Spleen (tissue), 11 donors: ENCODE measurements around the gene RNU6-8. TPM values are rescaled to one million over a fixed set of nuclear protein-coding genes. Genes with fewer than 3 reads are reported as not detected.

Source experiments
- DNase-seq: peaks from one replicate; pipeline ENCODE4 v3.0.0-alpha.2; 2020
- H3K27ac ChIP-seq, 8 donors: fragments of 200-600 bp; sonication (generic) in 7 of 8; 1 replicate in 4 of 8; 2 replicates in 4 of 8; pipeline versions ENCODE4 v1.5.0 to v1.8.0; 2016 to 2021; ENCODE audit warnings: inconsistent platforms in 4 of 8, mild to moderate bottlenecking in 4 of 8, moderate library complexity in 1 of 8
- H3K27me3 ChIP-seq, 7 donors: fragments of 200-600 bp; sonication (generic) in 6 of 7; replicated peaks in 1 of 7; 1 replicate in 4 of 7; 2 replicates in 3 of 7; pipeline versions ENCODE4 v1.5.0 to v1.8.0; 2016 to 2021; ENCODE audit warnings: inconsistent platforms in 3 of 7, mild to moderate bottlenecking in 1 of 7
- H3K36me3 ChIP-seq, 6 donors: fragments of 200-600 bp; sonication (generic) in 5 of 6; 1 replicate in 4 of 6; 2 replicates in 2 of 6; pipeline versions ENCODE4 v1.5.0 to v1.8.0; 2016 to 2021; ENCODE audit warnings: inconsistent platforms in 2 of 6
- H3K4me1 ChIP-seq, 6 donors: fragments of 200-600 bp; sonication (generic) in 5 of 6; 1 replicate in 3 of 6; 2 replicates in 3 of 6; pipeline versions ENCODE4 v1.5.0 to v1.8.0; 2016 to 2021; ENCODE audit warnings: inconsistent platforms in 3 of 6
- H3K4me3 ChIP-seq, 8 donors: fragments of 200-600 bp; sonication (generic) in 7 of 8; 1 replicate in 4 of 8; 2 replicates in 4 of 8; pipeline versions ENCODE4 v1.5.0 to v1.8.0; 2016 to 2021; ENCODE audit warnings: inconsistent platforms in 4 of 8, mild to moderate bottlenecking in 4 of 8, moderate library complexity in 2 of 8
- H3K9me3 ChIP-seq, 8 donors: fragments of 200-600 bp; sonication (generic) in 7 of 8; 1 replicate in 4 of 8; 2 replicates in 4 of 8; pipeline versions ENCODE4 v1.5.0 to v1.8.0; 2016 to 2021; ENCODE audit warnings: inconsistent platforms in 4 of 8
- CTCF ChIP-seq, 11 experiments: fragments of 200-600 bp in 7 of 11; fragments of 450-650 bp in 4 of 11; sonication (generic) in 4 of 11; IDR thresholded peaks in 8 of 11; conservative IDR thresholded peaks in 3 of 11; 1 replicate in 7 of 11; 2 replicates in 4 of 11; pipeline versions ENCODE4 v1.4.0 to v1.8.0; 2016 to 2021; ENCODE audit warnings: antibody characterized with exemption in 11 of 11, inconsistent platforms in 4 of 11, mild to moderate bottlenecking in 1 of 11
- POLR2A ChIP-seq, 3 donors: fragments of 450-650 bp; IDR thresholded peaks; one replicate each; pipeline ENCODE4 v1.5.1; 2017; ENCODE audit warnings: antibody characterized with exemption in 3 of 3, mild to moderate bottlenecking in 1 of 3
- POLR2AphosphoS5 ChIP-seq, 3 donors: sonication (generic); formaldehyde crosslinking; IDR thresholded peaks; one replicate each; pipeline ENCODE4 v1.5.1; 2017; ENCODE audit warnings: antibody characterized with exemption in 3 of 3
- WGBS, 5 donors: extraction: QIAGEN DNeasy Blood & Tissue Kit in 3 of 5; methylation state at CpG; one replicate each; pipeline versions ENCODE4 v1.1.5 to v1.1.7; 2013 to 2018; 5-methylcytosine and 5-hydroxymethylcytosine counted together
- intact Hi-C: fragments of 100-400 bp; cut with DNase I; formaldehyde crosslinking; loops from one replicate; pipeline ENCODE4 v1.15.0; 2023; ENCODE audit warnings: low total_unique reads
- polyA plus RNA-seq, 3 donors: library from polyadenylated mRNA; stranded (reverse); fragments of 200-250 nt; gene quantifications; one replicate each; pipeline ENCODE4 v1.2.1, GENCODE V29; 2013
- total RNA-seq, 7 donors: library from RNA; depleted of rRNA in 3 of 7; stranded (reverse); fragments of >200 nt in 3 of 7; fragmentation: NEBNext Ultra II Directional in 4 of 7; extraction: Animal tissue kit (Norgen Biotek cat#: 25700) in 4 of 7; gene quantifications; one replicate each; pipeline versions ENCODE4 v1.1.0 to v1.2.1, GENCODE V29; 2016 to 2021
- donor health status: healthy with polysubstance abuse.
- donor health status: DM: no; HTN: no; CAD: no; lungs with moderate emphysema.
- donor health status: DM: no; HTN: no; CAD: no.
- donor health status: Bipolar disorder and iron deficiency.
- donor health status: healthy.
- donor health status: DM: no; HTN: no; CAD: no.
- donor health status: DM: yes; HTN: yes; CAD: no.

The RNU6-8 gene
- total and polyA plus RNA-seq, 10 donors: not detected

GRCh38 chr14:32185097-32185496 lies 18.0 kb downstream of the RNU6-8 start:
- Histone ChIP-seq H3K4me3 (no peak overlapping the region), H3K4me1 (peaks cover 0 to 22% (median 8%) of the 10 kb centered on the region in 6 donors), H3K27me3 (no peaks in the 10 kb centered on the region), H3K36me3 (no peaks in the 10 kb centered on the region), H3K27ac (no peak overlapping the region), H3K9me3 (peaks cover 0 to 17% (median 10%) of the 10 kb centered on the region in 8 donors)
- no peak for DNase-seq
- 94 to 100% (median 97%) methylated on average over 1 of the region's 1 CpG for WGBS, 5 donors
- TF ChIP-seq POLR2A (IDR thresholded peaks at IDR 0.05): no peak
- TF ChIP-seq CTCF (IDR thresholded peaks at IDR 0.05 in 8 of 11, conservative IDR thresholded peaks at IDR 0.05 in 3 of 11): no peak
- no peak for TF ChIP-seq POLR2AphosphoS5 (IDR thresholded peaks at IDR 0.05)
- intact Hi-C loops: no loop called here

- intact Hi-C loops: no loop called here
- Histone ChIP-seq H3K4me3 (no peak overlapping the region), H3K9me3 (peaks cover 0 to 20% (median 14%) of the 10 kb centered on the region in 8 donors), H3K36me3 (no peaks in the 10 kb centered on the region), H3K27ac (no peak overlapping the region), H3K4me1 (peaks cover 0 to 15% (median 8%) of the 10 kb centered on the region in 6 donors), H3K27me3 (no peaks in the 10 kb centered on the region)
- no peak for TF ChIP-seq POLR2A (IDR thresholded peaks at IDR 0.05)
- TF ChIP-seq POLR2AphosphoS5 (IDR thresholded peaks at IDR 0.05): no peak
- TF ChIP-seq CTCF (IDR thresholded peaks at IDR 0.05 in 8 of 11, conservative IDR thresholded peaks at IDR 0.05 in 3 of 11): no peak
- no peak for DNase-seq
- WGBS, 5 donors: 79 to 94% (median 85%) methylated on average over 2 of the region's 2 CpGs
Observed at GRCh38 chr14:32183151-32184058, 19.7 kb downstream of the RNU6-8 start.

GRCh38 chr14:32171469-32171868 lies 31.6 kb downstream of the RNU6-8 start:
- no peak for DNase-seq
- no peaks in the 10 kb centered on the region for H3K36me3 ChIP-seq
- TF ChIP-seq POLR2AphosphoS5 (IDR thresholded peaks at IDR 0.05) (no peak), CTCF (IDR thresholded peaks at IDR 0.05 in 8 of 11, conservative IDR thresholded peaks at IDR 0.05 in 3 of 11) (no peak), POLR2A (IDR thresholded peaks at IDR 0.05) (no peak)
- H3K4me1 ChIP-seq: no peaks in the 10 kb centered on the region
- no peak overlapping the region for H3K4me3 ChIP-seq
- no peaks in the 10 kb centered on the region for H3K27me3 ChIP-seq
- no peaks in the 10 kb centered on the region for H3K9me3 ChIP-seq
- 65 to 84% (median 76%) methylated on average over 5 of the region's 5 CpGs for WGBS, 5 donors
- intact Hi-C loops: no loop called here
- no peak overlapping the region for H3K27ac ChIP-seq

- H3K4me1 ChIP-seq: no peaks in the 10 kb centered on the region
- H3K9me3 ChIP-seq: no peaks in the 10 kb centered on the region
- H3K4me3 ChIP-seq: no peak overlapping the region
- 43 to 59% (median 46%) methylated on average over 3 of the region's 3 CpGs for WGBS, 5 donors
- H3K36me3 ChIP-seq: no peaks in the 10 kb centered on the region
- no peak for DNase-seq
- H3K27ac ChIP-seq: no peak overlapping the region
- TF ChIP-seq POLR2AphosphoS5 (IDR thresholded peaks at IDR 0.05) (no peak), CTCF (IDR thresholded peaks at IDR 0.05 in 8 of 11, conservative IDR thresholded peaks at IDR 0.05 in 3 of 11) (no peak), POLR2A (IDR thresholded peaks at IDR 0.05) (no peak)
- H3K27me3 ChIP-seq: no peaks in the 10 kb centered on the region
- intact Hi-C loops: no loop called here
Observed at GRCh38 chr14:32169191-32169590, 33.9 kb downstream of the RNU6-8 start.
